Measurements from ENCODE around the gene PNPT1.
"Not testable (repeated sequence)": the region's sequence is repeated elsewhere in the genome, so short reads cannot be mapped to it uniquely, and the experiment has no call there.

PNPT1 gene

DNA sequence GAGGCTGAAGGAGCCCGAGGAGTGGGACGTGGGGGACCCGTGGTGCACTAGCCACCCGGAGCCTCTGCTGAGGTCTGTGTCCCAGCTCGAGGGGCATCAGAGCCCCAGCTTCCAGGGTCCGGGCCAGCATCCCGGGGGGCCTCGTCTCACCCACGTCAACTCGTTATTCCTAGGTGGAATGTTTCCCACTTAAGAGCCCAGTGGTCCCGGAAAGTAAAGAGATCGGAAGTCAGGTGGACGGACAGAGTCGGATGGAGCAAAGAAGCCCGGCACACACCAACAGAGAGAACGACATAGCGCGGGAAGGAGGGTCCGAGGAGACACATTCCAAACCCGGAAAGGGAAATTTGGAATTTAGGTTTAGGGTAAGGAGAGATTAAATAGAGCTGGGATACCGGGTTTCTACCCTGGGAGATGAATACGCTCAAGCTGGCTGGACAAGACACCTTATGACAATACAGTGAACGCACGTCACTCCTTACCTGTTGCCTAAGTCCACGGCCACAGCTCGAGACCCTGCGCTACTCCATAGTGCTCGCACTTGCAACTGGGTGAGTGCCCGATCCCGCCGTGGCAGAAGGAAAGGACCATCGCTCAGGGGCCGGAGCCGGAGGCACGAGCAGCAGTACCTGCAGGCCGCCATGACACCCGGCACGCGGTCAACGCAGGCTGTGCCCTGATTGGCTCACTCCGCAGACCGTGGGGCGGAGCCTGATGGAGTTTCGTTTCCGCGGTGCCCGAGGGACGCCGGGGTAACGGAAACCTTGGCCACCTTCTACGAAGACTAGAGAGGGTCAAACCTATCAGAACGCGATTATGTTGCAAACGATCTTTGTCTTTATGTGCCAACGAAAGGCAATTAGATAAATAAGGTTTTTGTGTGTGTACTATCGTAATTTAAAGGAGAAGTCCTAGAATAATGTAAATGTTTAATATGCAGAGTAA, at the start of gene PNPT1:
TSS of gene PNPT1 (minus strand) at position 664 of the 945 bp plus-strand sequence. CDS start at position 643, 21 bp downstream.
- DNase-seq (ENCODE audit: low read depth in 2 of 2), result peak; percentile 89 to 95

DNA sequence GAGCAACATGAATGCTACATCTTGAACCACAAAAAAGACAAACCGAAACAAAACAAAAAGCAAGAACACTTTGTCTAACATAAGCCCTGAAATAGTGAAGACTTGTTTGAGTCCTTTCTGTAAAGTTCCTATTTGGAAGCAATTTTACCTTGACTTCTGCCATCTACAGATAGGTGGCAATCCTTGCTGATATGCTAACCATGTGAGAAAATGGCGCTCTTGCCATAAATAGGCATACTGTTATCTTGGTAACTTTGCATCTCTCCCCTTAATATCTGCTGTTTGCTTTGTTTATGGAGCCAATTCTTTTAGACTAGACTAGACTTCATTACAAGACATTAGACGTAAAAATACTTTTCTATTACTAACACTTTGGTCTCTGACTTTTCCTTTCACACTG, 49.4 kb upstream of the PNPT1 start:
- no peak for DNase-seq (ENCODE audit: low read depth in 2 of 2)

DNA sequence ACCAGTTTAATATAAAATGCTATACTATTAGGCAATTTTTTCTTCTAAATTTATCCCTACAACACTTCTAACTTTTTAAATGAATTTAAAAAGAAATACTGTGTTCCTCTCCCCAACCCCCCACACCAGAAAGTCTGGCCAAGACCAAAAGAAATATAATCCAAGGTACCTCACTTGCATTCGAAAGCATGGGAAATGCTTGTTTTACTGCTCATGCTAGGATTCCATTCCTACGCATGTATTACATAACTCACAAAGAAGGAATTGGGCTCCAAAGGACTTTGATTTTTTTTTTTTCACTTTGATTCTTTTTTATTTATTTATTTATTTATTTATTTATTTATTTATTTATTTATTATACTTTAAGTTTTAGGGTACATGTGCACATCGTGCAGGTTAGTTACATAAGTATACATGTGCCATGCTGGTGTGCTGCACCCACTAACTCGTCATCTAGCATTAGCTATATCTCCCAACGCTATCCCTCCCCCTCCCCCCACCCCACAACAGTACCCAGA, 42.4 kb upstream of the PNPT1 start:
- not testable (repeated sequence) for DNase-seq (ENCODE audit: low read depth in 2 of 2)

DNA sequence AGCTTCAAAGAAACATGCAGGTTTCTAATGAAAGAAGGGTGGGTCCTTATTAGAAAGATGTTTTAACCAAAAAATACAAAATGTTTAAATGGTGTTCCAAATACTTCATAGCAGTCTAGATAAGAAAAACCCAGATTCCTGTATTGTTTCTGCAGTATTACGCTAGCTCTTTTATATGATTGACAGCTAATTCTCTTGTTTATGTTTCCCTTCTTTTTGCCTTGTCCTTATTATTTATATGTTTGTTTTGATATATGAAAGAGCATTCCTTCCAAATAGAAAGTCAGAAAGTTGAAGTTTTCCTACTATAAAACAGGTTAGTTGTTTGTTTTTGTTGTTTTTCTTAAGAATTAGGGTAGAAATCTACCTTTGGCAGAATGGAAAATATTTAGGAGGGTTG, 41.1 kb upstream of the PNPT1 start:
- no peak for DNase-seq (ENCODE audit: low read depth in 2 of 2)

DNA sequence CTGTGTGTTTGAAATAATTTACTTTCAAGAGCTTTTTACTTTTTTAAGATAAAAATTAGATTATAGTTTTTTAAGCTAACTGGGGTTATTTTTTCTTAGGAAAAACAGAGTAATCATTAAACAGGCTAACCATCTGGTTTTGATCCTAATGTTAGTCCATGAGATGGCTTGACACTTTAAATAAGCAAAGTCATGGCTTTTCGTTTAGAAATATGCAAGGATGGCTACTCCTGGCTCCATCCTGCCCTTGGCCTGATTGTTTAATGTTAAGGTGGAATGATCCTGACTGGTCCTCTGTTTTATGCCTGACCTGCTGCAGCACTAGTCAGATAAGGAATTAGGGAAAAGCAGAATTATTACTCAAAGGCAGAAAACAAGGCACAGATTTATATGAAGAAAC, 39.7 kb upstream of the PNPT1 start:
- DNase-seq (ENCODE audit: low read depth in 2 of 2), result no peak

DNA sequence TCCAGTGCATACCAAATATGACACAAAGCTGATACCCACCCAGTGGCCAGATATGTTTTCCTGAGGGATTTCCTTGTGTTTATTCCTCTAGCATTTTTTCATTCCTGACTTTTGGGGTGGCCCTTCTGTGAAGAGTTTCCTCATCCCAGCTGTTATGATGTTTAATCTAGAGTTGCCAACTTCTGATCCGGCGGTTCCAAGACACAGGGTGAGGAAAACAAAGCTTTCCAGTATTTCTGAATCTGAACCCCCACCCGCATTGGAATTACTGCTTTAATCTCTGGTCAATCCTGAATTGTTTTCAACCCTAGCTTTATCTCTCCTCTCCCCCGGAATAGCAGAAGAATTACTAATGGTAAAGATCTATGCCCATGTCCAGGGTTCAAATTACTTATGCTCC, 39.2 kb upstream of the PNPT1 start:
- no peak for DNase-seq (ENCODE audit: low read depth in 2 of 2)

DNA sequence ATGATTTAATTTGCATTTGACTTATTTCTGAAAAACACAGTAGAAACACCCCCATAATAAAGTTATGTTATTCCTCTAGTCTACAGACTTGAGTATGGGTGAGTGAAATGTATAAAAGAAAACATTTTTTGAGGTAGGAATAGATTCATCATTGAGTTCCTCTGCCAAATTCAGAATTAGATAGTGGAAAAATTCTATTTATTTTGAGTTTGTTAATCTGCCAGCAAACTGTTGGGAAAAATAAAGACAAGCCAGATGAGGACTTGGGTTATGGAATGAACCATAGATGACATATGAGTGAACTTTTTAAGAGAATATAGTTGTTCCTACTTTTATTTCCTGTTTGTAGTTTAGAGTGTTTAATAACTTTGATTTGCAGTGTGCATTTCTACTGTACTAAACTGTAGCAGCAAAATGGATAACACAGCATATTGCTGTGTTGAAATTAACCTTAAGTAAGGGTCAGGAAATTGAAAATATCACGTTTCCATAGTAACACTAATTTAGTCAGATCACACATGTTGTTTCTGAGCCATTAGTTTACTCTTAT, 35.6 kb upstream of the PNPT1 start:
- DNase-seq (ENCODE audit: low read depth in 2 of 2), result no peak

DNA sequence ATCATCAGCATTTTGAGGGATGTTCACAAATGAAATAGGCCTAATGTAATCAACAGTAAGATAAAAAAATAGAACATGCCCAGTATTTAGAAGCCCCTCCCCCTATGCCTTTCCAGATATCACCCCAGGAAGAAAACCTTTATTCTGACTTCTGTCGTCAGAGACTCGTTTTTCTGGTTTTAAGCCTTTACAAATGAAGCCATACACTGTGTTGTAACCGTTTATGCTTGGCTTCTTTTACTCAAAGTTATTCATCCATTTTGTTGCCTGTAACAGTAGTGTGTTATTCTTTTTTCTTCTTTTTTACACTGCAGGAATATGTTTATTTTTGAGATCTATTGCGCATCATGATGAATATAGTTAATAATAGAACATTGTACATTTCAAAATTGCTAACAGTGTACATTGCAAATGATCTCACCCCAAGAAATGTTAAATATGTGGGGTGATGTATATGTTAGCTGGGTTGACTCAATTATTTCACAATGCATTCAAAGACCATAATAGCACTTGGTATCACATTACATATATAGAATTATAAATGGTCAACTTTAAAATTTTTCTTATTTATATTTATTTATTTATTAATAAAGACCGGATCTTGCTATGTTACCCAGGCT, 28.1 kb upstream of the PNPT1 start:
- no peak for DNase-seq (ENCODE audit: low read depth in 2 of 2)

DNA sequence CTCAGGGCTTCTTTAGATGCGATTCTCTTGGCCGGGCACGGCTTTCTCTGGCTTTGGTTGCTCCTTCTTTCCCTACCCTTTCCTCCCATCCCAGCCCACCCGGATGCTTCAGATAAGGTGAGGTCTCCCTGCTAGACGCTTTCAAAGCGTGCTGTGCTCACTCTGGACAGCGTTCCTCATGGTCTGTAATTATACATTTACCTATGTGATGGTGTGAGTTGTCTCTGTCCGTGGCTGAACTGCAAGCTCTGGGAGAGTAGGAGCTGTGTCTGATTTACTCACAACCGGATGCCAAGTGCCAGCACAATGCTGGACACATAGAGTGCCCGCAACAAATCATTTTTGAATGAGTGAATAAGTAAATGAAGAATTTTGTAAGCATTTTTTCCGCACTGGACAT, 26.8 kb upstream of the PNPT1 start:
- DNase-seq (ENCODE audit: low read depth in 2 of 2), result no peak

DNA sequence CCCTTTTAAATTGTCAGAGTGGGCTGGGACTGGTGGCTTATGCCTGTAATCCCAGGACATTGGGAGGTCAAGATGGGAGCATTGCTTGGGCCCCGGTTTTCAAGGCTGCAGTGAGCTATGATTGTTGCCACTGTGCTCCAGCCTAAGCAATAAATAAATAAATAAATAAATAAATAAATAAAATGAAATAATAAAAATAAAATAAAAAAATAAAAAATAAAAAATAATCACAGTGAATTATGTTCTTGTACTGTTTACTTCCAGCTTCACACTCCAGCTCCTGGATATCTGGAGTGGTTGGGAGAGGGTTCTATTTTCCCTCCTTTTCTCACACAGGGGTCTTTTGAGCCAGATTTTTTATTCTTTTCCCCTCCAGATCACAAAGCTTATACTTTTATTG, 26.2 kb upstream of the PNPT1 start:
- no peak for DNase-seq (ENCODE audit: low read depth in 2 of 2)

DNA sequence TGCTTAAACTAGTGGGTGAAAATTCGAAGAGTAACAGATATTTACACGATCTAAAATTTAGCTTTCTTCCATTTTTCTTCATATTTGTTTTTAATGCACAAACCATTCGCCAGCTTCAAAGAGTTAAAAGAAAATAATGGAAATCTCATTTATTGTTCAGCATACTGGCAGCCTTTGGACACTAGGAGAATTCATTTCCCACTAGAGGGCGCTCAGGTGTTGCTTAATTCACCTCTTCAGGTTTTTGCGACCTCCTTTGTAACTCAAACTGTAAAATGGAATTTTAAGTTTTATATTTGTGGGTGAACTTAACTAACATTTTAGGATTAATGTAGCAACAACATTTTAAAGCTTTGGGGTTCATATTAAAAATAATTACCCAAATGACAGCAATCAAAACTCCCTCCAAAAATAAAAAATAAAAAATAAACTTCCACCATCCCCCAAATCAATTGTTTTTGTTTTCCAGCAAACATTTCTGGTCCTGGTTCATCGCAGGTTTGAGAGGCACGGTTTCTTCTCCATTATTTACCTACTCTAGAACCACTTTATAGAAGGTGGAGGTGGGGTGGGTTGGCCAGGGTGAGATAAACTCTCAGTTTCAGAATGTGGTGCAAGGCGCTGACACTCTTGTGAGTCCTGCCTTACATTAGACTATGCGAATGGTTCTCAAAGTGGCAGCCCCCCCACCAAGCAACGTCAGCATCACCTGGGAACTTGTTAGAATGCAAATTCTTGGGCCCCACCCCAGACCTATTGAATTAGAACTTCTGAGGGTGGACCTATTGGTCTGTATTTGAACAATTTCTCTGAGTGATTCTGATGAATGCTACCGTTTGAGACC, 24.7 kb upstream of the PNPT1 start:
- peak; percentile 15 to 20 for DNase-seq (ENCODE audit: low read depth in 2 of 2)

DNA sequence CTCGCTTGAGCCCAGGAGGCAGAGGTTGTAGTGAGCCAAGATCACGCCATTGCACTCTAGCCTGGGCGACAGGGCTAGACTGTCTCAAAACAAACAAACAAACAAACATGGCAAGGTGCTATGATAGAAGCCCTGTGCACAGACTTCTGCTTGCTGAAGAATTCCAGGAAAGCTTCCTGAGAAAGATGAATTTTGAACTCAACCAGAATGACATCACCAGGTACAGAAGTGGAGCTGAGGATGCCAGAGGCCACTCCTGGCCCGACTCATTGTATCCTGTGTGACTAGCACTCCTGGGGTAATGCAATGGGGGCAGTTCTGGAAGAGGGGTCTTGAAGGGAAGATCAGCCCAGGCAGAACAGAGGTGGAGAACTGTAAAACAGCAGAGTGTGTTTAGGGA, 22.0 kb upstream of the PNPT1 start:
- no peak for DNase-seq (ENCODE audit: low read depth in 2 of 2)

DNA sequence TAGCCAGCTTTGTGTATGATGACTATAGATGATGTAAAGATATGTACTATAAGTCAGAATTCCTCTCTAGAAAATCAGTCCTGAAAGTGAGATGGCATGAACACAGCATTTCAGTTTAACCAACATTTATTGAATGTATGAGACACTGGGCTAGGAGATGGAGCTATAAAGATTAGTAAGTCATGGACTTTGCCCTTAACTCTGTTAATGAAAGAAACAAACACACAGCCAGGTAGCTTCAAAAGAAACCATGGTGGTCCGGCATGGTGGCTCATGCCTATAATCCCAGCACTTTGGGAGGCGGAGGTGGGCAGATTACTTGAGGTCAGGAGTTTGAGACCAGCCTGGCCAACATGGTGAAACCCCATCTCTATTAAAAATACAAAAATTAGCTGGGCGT, 21.5 kb upstream of the PNPT1 start:
- DNase-seq (ENCODE audit: low read depth in 2 of 2), result not testable (repeated sequence)

DNA sequence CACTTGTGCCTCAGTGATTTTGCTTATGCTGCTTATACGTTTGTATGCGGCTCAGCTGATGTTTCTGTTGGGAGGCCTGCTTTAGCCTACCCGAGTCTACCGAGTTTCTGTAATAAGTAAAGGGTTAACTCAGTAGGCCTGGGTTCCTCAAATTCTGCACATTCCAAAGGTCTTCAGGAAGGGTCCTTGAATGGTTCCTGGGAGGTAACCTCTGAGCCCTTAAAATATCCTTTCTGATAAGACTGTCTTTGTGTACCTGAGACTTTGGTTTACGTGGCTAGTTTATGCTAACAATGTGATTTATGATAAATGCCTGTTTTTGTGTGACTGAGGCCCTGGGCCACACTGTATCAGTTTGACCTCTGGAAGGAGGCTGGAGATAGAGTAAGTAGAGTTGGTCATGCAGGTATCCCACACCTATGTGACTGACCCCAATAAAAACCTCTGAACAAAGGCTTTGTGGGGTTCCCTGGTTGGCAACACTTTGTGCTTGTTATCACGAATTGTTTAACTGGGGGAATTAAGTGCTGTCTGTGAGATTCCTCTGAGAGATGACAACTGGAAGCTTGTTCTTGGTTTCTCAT, 18.9 kb upstream of the PNPT1 start:
- DNase-seq (ENCODE audit: low read depth in 2 of 2), result no peak

DNA sequence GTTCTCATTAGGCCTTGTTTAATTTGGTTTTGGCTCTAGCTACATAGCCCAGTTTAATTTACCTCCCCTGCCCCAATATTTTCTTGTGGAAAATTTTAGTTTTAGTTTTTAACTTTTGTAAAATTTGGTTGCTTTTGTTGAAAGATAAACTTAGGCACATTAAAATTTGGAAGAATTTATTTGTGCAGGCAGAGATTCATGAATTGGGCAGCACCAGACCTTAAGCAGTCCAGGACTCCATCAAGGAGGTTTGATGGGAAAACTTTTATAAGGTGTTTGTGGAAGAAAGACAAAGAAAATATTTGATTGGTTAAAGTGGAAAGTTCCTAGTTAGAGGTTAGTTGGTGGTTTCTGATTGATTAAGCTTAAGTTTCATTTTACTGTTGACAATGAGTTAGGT, 16.4 kb upstream of the PNPT1 start:
- DNase-seq (ENCODE audit: low read depth in 2 of 2), result no peak

DNA sequence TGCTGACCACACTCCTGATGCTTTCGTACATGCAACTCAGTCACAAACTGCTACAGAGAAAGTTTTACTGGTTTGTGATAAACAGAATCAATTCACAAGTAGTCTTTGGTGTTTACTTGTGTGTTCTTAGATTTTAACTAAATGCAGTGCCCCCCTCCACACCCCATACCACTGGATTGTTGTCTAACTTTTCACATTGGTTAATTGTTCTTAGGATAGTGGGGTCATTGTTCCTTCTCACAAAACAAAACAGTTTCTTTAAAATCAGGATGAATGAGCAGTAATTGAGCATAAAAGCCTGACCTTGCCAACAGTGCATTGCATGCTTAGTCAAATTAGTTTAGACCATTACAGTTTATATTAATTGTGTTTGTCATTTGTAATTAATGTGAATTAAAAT, 14.1 kb upstream of the PNPT1 start:
- no peak for DNase-seq (ENCODE audit: low read depth in 2 of 2)

DNA sequence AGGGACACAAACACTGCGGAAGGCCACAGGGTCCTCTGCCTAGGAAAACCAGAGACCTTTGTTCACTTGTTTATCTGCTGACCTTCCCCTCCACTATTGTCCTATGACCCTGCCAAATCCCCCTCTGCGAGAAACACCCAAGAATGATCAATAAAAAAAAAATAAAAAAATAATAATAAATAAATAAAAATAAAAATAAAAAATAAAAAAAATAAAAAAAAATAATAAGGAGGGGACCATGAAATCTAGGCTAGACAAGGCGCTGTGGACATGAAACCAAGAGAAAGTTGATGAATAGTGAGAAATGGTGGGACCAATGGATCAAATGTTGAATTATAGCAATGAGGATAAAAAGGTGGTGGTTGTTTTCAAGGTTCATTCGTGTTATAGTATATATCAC, 12.6 kb upstream of the PNPT1 start:
- not testable (repeated sequence) for DNase-seq (ENCODE audit: low read depth in 2 of 2)

DNA sequence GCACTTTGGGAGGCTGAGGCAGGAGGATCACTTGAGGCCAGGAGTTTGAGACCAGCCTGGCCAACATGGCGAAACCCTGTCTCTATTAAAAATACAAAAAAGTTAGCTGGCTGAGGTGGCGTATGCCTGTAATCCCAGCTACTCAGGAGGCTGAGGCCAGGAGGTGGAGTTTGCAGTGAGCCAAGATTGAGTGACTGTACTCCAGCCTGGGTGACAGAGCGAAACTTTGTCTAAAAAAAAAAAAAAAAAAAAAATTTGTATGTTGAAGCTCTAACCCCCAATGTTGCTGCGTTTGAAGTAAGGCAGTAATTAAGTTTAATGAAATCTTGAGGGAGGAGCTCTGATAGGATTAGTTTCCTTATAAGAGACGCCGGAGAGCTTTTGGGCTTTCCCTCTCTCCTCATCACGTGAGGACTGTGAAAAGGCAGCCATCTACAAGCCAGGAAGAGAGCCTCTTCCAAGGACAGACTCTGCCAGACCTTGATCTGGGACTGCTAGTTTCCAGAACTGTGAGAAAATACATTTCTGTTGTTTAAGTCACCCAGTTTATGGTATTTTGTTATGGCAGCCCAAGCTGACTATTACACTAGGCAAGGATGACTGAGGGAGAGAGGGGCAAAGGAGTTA, 11.5 kb upstream of the PNPT1 start:
- DNase-seq (ENCODE audit: low read depth in 2 of 2), result no peak

DNA sequence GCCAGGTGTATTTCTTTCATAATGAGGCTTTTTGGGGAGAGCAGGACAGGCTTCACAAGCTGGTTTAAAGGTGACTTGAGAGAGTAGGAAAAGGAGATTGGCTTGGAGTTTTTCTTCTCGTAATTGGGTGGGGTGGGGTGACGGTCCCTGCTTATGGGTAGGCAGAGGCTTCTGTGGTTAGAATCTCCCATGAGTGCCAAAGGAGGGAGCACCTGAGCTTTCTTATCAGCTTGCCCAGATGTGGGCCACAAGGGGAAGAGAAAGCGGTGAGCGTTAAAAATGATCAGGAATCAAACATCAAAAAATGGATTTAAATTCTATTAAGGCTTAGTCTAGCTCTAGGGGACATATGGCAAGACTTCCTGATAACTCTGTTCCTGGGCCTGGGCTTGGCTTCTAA, 9.7 kb upstream of the PNPT1 start:
- no peak for DNase-seq (ENCODE audit: low read depth in 2 of 2)

DNA sequence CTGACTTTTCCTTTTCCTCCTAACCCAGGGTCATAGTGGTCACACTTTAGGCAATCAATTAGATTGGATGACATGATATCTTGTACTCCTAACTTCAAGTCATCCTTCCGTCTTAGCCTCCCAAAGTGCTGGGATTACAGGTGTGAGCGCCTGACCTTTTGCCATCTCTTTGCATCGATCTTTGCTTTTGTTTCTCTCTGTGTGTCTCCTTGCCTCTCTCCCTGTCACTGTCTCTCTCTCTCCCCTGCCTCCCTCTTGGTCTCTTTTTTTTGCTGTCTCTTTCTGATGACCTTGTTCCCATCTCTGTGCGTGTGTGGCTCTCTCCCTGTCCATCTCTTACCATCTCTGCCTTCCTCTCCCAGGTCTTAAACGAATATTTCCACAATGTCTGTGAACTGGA, 904 bp downstream of the PNPT1 start:
- DNase-seq (ENCODE audit: low read depth in 2 of 2), result not testable (repeated sequence)

DNA sequence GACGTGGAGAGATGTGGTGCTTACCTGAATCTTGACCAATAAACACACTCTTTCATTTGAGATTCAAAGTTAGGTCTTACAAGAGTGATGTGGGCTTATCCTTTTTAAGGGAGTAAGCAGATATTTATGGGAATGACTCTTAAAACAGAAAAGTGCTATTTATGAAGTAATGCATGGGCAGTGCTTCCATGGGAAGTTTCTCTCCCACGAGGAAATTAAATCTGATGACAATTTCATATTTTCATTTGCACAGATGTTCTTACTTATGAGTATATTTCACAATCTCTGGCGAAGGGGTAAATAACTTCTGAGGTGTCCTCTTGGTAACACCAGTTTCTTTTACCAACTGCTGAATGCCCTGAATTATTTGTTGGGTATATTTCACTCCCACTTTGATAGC, 21.0 kb downstream of the PNPT1 start:
- no peak for DNase-seq (ENCODE audit: low read depth in 2 of 2)

Measured in stimulated activated CD8-positive, alpha-beta memory T cell treated with anti-CD3 and anti-CD28 coated beads, Interleukin-2, amount 100 ng/mL, for 48 hours (primary cell).